Gastrocnemius medialis (tissue), 4 donors: Measurements from ENCODE around the gene SMIM45.

ENCODE experiments used
- POLR2A ChIP-seq, 2 donors: fragments of 450-650 bp; IDR thresholded peaks; one replicate each; pipeline ENCODE4 v1.6.1; 2017; ENCODE audit warnings: antibody characterized with exemption in 2 of 2, mild to moderate bottlenecking in 2 of 2, moderate library complexity in 2 of 2
- TF ChIP-seq, protein P1 (sequence below), 5 experiments: fragments of 450-650 bp in 3 of 5; fragments of 200-600 bp in 2 of 5; sonication (generic) in 2 of 5; IDR thresholded peaks in 4 of 5; conservative IDR thresholded peaks in 1 of 5; 1 replicate in 4 of 5; 2 replicates in 1 of 5; pipeline ENCODE4 v1.5.1; 2016 to 2019; ENCODE audit warnings: antibody characterized with exemption in 5 of 5, mild to moderate bottlenecking in 3 of 5, moderate library complexity in 3 of 5

DNA sequence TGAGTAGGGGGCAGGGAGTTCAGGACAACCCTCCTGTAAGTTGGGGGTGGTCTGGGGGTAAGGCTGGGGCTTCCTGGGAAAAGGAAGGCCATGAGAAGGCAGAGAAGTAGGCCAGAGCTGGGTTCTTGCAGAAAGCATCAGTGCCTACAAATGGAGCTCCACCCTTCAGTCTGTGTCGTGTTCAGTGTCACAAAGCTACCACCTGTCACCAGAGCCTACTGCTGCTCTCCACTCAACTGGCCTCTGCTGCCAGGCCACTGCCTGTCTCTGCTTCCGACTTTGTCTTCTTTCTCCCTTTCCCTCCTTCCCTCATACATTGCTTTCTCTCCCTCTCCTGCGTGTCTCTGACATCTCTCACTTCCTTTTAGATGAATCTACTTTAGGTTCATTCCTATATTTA is 43.3 kb downstream of the SMIM45 start:
- TF ChIP-seq, protein P1, sequence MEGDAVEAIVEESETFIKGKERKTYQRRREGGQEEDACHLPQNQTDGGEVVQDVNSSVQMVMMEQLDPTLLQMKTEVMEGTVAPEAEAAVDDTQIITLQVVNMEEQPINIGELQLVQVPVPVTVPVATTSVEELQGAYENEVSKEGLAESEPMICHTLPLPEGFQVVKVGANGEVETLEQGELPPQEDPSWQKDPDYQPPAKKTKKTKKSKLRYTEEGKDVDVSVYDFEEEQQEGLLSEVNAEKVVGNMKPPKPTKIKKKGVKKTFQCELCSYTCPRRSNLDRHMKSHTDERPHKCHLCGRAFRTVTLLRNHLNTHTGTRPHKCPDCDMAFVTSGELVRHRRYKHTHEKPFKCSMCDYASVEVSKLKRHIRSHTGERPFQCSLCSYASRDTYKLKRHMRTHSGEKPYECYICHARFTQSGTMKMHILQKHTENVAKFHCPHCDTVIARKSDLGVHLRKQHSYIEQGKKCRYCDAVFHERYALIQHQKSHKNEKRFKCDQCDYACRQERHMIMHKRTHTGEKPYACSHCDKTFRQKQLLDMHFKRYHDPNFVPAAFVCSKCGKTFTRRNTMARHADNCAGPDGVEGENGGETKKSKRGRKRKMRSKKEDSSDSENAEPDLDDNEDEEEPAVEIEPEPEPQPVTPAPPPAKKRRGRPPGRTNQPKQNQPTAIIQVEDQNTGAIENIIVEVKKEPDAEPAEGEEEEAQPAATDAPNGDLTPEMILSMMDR (IDR thresholded peaks at IDR 0.05 in 4 of 5, conservative IDR thresholded peaks at IDR 0.05 in 1 of 5), result no peak
- TF ChIP-seq POLR2A (IDR thresholded peaks at IDR 0.05), result no peak
